Measurements from ENCODE around the gene ZNF326. TPM values are rescaled to one million over a fixed set of nuclear protein-coding genes. Genes with fewer than 3 reads are reported as not detected.
A peak's percentile ranks its signal among the peaks of the same experiment; 100 is the strongest.
"Not testable (repeated sequence)": the region's sequence is repeated elsewhere in the genome, so short reads cannot be mapped to it uniquely, and the experiment has no call there.

ZNF326 gene
- polyA plus RNA-seq, 4 donors = 47.0 to 96.9 (median 67.6) TPM

DNA sequence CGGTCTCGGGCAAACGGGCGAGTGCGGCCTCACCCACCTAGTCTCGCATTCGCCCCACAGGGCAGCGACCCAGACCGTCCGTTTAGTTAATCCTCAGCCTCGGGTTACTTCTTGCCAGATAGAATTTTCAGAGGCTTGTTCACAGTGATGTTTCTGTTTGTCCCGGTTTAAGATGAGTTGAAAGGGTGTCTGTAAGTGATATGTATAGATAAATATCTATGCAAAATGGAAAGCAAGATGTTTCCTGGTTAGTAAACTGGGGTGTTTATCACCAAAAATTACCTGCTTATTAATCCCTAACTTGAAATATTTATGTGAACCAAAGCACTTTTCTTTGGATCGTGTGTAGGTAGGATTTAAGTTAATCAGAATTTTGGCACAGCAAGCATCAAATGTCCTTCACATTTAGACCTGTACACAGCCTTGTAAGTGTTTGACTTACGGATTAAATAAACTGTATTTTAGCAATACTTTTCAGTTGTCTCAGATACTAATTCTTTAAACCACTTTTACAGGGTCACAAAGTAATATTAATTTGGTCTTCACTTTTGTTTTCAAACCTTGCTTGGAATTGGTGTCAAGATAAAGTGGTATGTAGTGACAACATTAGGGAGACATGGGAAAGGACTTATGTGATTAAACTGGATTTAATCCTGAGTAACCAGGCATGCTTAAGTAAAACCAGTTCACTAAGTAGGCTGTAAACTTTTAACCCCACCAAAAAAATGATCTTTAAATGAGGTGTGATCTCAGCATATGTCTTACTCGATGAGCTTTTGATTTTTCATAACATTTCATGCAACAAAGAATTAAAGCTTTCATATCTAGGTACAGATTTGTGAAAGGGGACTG is 914 bp downstream of the ZNF326 start:
- peak in 3 of 4 donors; percentile 22 to 67 (median 38) for DNase-seq (ENCODE audit: low read depth in 4 of 4, low spot score in 2 of 4)

DNA sequence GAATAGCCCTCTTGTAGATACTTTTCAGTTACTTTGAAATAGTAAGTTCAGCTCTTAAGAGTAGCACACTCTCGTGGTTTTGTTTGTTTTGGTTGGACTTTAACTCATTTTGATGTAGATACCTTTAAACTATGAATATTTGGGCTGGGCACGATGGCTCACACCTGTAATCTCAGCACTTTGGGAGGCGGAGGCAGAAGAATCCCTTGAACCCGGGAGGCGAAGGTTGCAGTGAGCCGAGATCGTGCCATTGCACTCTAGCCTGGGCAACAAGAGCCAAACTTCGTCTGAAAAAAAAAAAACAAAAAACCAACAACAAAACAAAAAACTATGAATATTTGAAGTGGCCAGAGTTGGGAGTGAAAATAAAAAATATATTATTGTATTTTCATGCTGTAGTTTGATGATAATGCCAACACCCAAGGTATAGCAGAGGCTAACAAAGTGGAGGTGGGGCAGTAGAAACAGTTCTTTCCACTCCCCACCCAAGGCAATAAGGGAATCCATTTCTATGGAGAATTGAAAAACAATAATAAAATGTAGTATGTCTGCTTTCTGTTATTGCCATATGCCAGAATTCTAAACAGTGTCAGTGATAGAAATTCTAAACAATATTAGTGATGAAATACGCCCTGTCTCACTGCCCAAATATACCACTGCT is 1.7 kb downstream of the ZNF326 start:
- DNase-seq (ENCODE audit: low read depth in 4 of 4, low spot score in 2 of 4) = no peak

DNA sequence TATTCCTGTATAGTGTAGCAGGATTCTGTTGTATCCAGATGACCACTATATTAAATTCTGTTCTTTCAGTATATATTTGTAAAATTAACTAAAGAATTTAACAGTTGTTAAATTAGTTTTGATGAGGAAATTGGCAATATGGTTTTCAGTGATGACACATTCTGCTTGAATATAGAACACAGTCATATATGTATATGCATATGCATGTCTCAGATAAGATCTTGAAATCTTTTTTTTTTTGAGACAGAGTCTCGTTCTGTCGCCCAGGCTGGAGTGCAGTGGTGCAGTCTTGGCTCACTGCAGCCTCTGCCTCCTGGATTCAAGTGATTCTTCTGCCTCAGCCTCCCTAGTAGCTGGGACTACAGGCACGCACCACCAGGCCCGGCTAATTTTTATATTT is 2.2 kb downstream of the ZNF326 start:
- DNase-seq (ENCODE audit: low read depth in 4 of 4, low spot score in 2 of 4) = not testable (repeated sequence)

DNA sequence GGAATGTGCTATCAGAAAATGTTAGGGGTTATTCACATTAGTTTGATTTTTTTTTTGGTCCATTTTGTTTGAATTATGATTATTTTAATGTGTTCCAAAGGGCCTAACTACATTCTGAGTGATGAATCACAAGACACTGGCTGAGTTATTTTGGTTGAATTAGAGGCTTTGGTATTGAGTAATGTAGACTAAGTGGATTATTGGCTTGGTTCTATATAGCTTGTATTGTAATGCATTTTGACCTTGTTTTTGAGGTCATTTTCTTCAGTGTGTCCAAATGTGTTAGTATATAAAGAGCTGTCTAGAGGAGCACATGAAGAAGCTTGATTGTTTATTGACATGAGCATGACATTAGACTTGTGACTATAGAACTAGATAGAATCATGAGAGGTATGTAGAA is 3.4 kb downstream of the ZNF326 start:
- DNase-seq (ENCODE audit: low read depth in 4 of 4, low spot score in 2 of 4) = no peak

DNA sequence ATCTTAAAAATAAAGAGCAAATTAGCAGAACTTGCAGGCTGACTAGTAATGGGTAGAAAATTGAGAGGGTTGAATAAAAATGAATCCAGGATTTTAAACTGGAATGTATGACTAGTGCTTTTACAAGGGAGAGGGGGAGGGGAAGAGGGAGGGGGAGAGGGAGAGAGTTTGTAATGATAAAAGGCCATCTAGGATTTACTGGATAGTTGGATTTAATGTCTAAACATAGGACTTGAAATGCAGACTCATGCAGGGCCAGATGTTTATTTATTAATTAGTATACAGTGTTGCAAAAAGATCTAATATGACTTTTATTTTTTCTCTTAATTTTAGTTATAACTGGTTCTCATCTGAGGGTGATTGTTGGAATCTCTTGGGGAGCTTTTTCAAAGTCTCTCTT is 4.3 kb downstream of the ZNF326 start:
- no peak for DNase-seq (ENCODE audit: low read depth in 4 of 4, low spot score in 2 of 4)

DNA sequence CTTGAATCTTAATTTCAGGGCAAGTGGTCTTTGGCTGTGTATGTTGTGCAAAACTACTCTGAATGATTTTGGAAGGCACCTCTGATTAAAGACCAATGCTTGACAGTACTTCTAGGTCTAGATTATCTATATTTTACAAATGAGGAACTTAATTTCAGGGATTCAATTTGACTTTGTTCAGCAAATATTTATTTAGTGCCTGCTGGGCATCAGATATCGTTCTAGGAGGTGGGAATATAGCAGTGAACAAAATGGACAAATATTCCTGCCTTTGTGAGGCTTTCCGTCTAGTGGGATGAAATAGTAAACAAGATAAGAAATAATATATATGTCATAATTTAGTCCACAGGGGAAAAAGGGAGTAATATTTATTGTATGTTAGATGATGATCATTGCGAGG is 4.7 kb downstream of the ZNF326 start:
- no peak for DNase-seq (ENCODE audit: low read depth in 4 of 4, low spot score in 2 of 4)

DNA sequence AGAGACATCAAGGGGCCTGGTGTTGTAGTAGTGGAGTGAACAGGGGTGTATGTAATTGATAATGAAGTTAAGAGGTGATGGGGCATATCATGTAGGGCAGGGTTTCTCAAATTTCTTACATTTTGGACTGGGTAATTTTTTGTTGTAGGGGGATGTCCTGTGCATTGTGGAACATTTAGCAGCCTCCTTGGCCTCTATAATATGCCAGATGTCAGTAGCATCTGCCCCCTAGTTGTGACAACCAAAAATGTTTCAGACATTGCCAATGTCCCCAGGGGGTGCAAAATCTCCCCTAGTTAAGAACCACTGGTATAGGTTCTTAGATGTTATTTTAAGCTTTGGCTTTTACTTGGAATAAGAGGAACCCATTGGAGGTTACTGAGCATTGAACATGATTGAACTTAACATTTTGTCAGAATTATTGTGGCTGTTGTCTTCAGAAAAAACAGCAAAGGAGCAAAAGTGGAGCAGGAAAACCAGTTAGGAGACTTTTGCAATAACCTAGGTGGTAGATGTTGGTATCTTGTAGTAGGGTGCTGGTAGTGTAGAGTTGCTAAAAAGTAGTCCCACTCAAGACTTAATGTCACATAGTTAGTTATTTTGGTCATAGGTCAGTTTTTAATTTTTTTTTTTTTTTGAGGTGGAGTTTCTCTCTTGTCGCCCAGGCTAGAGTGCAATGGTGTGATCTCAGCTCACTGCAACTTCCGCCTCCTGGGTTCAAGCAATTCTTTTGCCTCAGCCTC is 6.2 kb downstream of the ZNF326 start:
- no peak for DNase-seq (ENCODE audit: low read depth in 4 of 4, low spot score in 2 of 4)

DNA sequence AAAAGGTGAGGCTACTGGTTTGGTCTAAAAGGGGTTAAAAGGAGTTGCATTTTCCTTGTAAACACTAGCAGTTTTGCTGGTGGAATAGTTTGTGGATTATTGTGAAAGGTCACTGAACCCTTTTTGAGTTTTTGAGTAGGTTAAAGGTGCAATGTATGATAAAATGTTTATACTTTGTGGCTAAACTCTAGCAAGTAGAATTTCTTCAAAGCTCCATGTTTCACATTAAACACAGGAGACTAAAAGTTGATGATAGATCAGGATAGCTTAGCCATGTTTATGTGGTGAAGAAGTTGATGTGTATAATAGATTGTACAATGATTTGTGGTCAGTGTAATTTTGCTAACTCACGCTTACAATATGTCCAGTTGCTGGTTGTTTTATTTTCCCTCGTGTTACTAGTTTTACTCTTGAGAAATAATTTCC is 13.1 kb downstream of the ZNF326 start:
- no peak for DNase-seq (ENCODE audit: low read depth in 4 of 4, low spot score in 2 of 4)

DNA sequence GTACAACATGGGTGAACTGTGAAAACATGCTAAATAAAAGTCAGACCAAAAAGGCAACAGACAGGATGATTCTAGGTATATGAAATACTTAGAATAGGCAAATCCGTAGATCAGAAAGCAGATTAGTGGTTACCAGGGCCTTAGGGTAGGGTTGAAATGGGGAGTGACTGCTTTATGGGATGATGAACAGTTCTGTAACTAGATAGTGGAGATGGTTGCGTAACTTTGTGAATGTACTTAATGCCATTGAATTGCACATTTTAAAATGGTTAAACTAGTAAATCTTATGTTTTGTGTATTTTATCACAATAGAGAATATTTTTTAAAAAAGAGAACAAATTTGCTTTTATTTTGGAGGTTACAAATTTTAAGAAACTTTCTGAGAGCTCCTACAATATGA is 17.4 kb downstream of the ZNF326 start:
- no peak for DNase-seq (ENCODE audit: low read depth in 4 of 4, low spot score in 2 of 4)

DNA sequence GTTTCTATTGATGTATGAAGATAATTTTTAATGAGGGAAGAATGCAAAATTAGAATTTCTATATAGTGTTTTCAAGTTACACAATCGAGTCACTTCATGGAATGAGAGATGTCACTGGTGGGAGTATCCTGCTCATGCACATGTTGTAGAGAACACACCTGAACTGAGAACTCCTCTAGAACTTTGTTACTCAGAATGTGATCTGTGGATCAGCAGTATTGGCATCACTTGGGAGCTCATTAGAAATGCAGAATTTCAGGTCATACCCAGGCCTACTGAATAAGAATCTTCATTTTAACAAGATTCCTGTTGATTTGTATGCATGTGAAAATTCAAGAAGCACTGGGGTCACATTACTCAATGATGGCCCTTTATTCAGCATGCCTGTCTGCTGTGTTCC is 28.8 kb downstream of the ZNF326 start:
- no peak for DNase-seq (ENCODE audit: low read depth in 4 of 4, low spot score in 2 of 4)

DNA sequence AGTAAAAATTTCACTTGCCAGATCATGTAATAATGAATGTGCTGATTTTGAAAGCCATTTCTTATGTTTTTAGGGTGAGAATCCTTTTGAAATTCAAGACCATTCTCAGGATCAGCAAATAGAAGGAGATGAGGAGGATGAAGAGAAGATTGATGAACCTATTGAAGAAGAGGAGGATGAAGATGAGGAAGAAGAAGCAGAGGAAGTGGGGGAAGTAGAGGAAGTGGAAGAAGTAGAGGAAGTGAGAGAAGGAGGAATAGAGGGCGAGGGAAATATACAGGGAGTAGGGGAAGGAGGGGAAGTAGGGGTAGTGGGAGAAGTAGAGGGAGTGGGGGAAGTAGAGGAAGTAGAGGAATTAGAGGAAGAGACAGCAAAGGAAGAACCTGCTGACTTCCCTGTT is 32.4 kb downstream of the ZNF326 start:
- no peak for DNase-seq (ENCODE audit: low read depth in 4 of 4, low spot score in 2 of 4)

DNA sequence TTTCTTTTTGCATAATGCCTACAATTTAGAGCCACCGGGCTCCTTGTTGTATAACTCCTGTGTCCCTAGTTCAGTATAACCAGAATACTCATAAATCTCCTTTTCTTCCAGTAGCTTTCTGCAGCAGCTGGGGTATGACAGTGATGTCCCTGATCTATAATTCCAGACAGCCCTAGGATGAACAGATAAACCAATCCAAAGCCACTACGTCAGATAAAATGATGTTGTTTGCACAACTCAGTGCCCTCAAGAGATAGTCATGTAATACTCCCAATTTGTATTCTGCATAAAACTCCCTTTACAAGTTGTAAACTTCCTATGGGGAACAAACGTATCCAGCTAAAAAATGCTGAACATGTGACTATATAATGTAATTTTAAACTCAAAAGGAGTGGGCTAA is 44.7 kb downstream of the ZNF326 start:
- no peak for DNase-seq (ENCODE audit: low read depth in 4 of 4, low spot score in 2 of 4)

DNA sequence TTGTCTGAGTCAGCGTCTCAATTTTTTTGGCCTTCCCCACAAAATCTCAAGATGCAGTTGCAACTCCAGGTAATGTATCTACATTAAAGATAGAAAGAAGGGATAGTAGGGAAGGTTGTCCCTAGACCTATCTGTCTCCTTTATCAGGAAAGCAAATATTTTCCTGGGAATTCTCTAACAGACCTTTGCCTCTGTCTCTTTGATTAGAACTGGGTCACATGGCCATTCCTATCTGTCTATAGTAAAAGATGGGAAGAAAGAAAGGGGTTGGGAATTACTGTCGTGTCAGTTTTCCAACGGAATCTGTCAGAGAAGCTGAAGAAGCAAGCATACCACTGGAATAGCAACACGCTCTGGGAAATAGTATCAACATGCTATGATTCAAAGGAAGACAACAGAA is 48.7 kb downstream of the ZNF326 start:
- no peak for DNase-seq (ENCODE audit: low read depth in 4 of 4, low spot score in 2 of 4)

DNA sequence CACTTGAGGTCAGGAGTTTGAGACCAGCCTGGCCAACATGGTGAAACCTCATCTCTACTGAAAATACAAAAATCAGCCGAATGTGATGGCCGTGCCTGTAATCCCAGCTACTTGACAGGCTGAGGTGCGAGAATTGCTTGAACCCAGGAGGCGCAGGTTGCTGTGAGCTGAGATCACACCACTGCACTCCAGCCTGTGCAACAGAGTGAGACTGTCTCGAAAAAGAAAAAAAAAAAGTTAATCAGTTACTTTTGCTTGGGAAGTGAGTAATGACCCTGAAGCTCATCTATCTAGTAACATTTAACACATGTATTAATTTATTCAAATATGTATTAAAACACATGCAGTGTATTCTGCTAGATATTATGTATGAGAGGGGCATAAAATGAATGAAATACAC is 49.4 kb downstream of the ZNF326 start:
- no peak for DNase-seq (ENCODE audit: low read depth in 4 of 4, low spot score in 2 of 4)

DNA sequence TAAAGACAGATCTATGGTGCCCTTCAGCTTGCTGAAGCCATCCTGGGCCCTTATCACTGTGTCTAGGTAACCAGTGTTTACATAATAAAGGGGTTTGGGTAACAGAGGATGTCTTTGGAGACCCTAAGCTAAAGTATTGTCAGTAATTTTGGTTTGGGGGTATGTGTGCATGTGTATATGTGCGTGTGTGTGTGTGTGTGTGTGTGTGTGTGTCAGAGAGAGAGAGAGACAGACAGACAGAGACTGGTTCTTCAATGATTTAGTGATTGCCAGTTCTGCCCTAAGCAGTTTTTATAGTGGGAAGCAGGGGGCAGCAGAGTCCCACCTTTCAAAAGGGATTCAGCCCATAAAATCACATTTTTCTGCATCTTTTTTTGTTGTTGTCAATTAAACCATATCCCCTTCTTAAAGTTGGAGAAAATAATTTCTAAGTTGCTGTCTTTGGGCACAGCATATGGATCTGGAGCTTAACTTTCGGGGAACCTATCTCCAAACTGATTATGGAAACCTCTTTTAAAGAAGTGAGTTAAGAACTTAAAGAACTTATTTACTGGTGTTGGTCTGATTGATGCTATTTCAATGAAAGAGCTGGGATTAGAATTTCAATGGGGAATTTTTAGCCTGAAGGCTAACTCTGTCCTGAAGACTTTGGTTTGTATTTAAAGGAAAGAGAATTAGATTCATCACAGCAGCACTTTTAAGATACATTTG is 51.1 kb downstream of the ZNF326 start:
- no peak for DNase-seq (ENCODE audit: low read depth in 4 of 4, low spot score in 2 of 4)

DNA sequence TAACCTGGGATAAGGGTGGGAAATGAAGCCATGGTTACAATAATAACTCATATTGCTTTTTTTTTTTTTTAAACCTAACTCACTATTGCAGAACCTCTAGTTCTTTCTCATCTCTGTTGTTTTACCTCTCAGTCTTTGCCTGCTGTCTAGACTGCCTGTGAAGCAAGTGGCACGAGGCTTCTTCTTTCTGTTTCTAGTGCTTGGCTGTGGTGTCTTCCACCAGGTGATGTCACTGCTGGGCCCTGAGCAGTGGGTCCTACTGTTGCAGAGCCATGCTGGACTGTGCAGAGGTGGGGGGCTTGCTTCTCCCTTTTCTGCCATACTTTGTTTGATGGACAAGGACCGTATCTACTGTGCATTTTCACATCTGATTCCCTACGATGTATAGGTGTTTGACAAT is 51.7 kb downstream of the ZNF326 start:
- DNase-seq (ENCODE audit: low read depth in 4 of 4, low spot score in 2 of 4) = no peak

DNA sequence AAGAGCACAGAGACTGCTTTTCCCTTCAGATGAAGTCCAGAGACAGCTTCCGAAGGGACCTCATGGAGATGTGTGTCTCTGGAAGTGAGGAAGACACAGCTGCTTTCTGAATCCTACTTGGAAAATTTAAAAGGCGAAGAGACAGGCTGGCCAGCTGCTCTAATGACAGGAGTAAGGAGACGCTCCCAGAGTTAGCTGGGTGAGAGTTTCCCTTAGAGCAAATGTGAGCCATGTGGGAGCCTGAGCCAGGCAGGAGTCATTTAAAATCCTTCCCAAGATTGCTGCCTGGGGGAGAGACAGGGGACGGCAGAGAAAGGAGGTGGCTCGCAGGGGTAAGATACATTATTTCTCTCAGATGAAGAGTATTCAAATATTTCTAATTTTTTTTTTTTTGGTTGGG is 53.1 kb downstream of the ZNF326 start:
- no peak for DNase-seq (ENCODE audit: low read depth in 4 of 4, low spot score in 2 of 4)

DNA sequence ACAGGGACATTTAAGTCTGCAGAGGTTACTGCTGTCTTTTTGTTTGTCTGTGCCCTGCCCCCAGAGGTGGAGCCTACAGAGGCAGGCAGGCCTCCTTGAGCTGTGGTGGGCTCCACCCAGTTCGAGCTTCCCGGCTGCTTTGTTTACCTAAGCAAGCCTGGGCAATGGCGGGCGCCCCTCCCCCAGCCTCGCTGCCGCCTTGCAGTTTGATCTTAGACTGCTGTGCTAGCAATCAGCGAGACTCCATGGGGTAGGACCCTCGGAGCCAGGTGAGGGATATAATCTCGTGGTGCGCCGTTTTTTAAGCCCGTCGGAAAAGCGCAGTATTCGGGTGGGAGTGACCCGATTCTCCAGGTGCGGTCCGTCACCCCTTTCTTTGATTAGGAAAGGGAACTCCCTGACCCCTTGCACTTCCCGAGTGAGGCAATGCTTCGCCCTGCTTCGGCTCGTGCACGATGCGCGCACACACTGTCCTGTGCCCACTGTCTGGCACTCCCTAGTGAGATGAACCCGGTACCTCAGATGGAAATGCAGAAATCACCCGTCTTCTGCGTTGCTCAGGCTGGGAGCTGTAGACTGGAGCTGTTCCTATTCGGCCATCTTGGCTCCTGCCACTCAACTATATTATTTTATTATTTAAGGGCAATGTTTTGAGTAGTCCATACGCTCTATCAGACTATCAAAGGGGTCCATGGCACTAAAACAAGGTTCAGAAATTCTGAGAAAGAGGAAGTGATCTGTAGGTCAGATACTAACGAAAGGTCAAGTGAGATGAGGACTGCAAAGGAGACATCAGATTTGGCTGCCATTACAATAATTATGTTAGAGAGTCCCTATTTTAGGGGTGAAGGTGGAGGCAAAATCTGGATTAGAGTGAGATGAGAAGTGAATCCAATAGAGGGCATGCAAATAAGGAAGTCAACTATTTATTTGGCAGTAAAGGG is 68.1 kb downstream of the ZNF326 start:
- DNase-seq (ENCODE audit: low read depth in 4 of 4, low spot score in 2 of 4) = not testable (repeated sequence)

DNA sequence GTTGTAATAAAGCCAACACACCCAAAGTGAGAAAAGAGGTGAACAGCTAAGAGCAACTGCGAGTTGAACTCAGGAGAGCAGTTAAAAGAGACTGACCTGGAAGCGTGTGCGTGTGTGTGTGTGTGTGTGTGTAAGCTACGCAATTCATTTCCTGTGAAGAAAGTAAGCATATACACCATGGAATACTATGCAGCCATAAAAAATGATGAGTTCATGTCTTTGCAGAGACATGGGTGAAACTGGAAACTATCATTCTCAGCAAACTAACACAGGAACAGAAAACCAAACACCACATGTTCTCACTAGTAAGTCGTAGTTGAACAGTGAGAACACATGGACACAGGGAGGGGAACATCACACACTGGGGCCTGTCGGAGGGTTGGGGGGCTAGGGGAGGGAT is 69.2 kb downstream of the ZNF326 start:
- DNase-seq (ENCODE audit: low read depth in 4 of 4, low spot score in 2 of 4) = not testable (repeated sequence)
